ENCODE data around the gene CCDC73.

- TF ChIP-seq CTCF (IDR thresholded peaks at IDR 0.05) (no peak), POLR2A (IDR thresholded peaks at IDR 0.05) (no peak)
Measured at GRCh38 chr11:32698579-32698978, 95.9 kb downstream of the CCDC73 start.

Measured in thyroid gland (tissue), 4 donors.